SK-N-SH treated with all-trans-retinoic acid at 6 μM for 48 hours (cell line): ENCODE measurements around the gene PRR23E.

Source experiments
- ATAC-seq: fragments of 200-7000 bp; cut with Tn5 transposase; 3 replicates; pipeline ENCODE4 v1.9.1; 2020; ENCODE audit warnings: mild to moderate bottlenecking, moderate library complexity
- ARNTL ChIP-seq: fragments of 450-650 bp; formaldehyde crosslinking; IDR thresholded peaks from 2 replicates; pipeline ENCODE4 v1.5.0; 2020; ENCODE audit warnings: low read depth, mild to moderate bottlenecking, moderate library complexity, borderline replicate concordance
- BACH2 ChIP-seq: fragments of 250-450 bp; sonication (Bioruptor Pico); IDR thresholded peaks from 2 replicates; pipeline ENCODE4 v1.9.0; 2021; ENCODE audit warnings: mild to moderate bottlenecking, borderline replicate concordance
- CSDC2 ChIP-seq: fragments of 250-450 bp; sonication (Bioruptor Pico); IDR thresholded peaks from 2 replicates; pipeline ENCODE4 v1.5.0; 2020; ENCODE audit warnings: mild to moderate bottlenecking, moderate library complexity
- GLIS3 ChIP-seq: fragments of 250-450 bp; sonication (Bioruptor Pico); IDR thresholded peaks from 2 replicates; pipeline ENCODE4 v1.5.0; 2020; ENCODE audit warnings: mild to moderate bottlenecking, moderate library complexity
- ISL1 ChIP-seq: fragments of 250-450 bp; sonication (Bioruptor Pico); IDR thresholded peaks from 2 replicates; pipeline ENCODE4 v2.1.2; 2022; ENCODE audit warnings: mild to moderate bottlenecking, moderate library complexity
- OSR1 ChIP-seq: fragments of 250-450 bp; sonication (Bioruptor Pico); IDR thresholded peaks from 2 replicates; pipeline ENCODE4 v1.8.0; 2022; ENCODE audit warnings: moderate library complexity, mild to moderate bottlenecking, inconsistent platforms
- RARB ChIP-seq: fragments of 250-450 bp; sonication (Bioruptor Pico); IDR thresholded peaks from 2 replicates; pipeline ENCODE4 v1.8.0; 2021; ENCODE audit warnings: mild to moderate bottlenecking, moderate library complexity
- SNAI2 ChIP-seq: fragments of 250-450 bp; sonication (Bioruptor Pico); IDR thresholded peaks from 2 replicates; pipeline ENCODE4 v1.5.0; 2020; ENCODE audit warnings: mild to moderate bottlenecking, moderate library complexity
- TCF4 ChIP-seq: fragments of 250-450 bp; sonication (Bioruptor Pico); IDR thresholded peaks from 2 replicates; pipeline ENCODE4 v1.8.0; 2021; ENCODE audit warnings: mild to moderate bottlenecking, moderate library complexity, borderline replicate concordance
- TOX ChIP-seq: fragments of 250-450 bp; sonication (Bioruptor Pico); IDR thresholded peaks from 2 replicates; pipeline ENCODE4 v1.8.0; 2021; ENCODE audit warnings: mild to moderate bottlenecking, moderate library complexity, borderline replicate concordance
- ZC3H10 ChIP-seq: fragments of 250-450 bp; sonication (Bioruptor Pico); IDR thresholded peaks from 2 replicates; pipeline ENCODE4 v1.5.1; 2021; ENCODE audit warnings: mild to moderate bottlenecking, moderate library complexity
- ZFP3 ChIP-seq: fragments of 250-450 bp; sonication (Bioruptor Pico); IDR thresholded peaks from 2 replicates; pipeline ENCODE4 v1.5.0; 2020; ENCODE audit warnings: mild to moderate bottlenecking, moderate library complexity
- ZFP30 ChIP-seq: fragments of 450-650 bp; formaldehyde crosslinking; IDR thresholded peaks from 2 replicates; pipeline ENCODE4 v1.5.0; 2022; ENCODE audit warnings: mild to moderate bottlenecking, moderate library complexity
- ZNF565 ChIP-seq: fragments of 450-650 bp; formaldehyde crosslinking; conservative IDR thresholded peaks from 2 replicates; pipeline ENCODE4 v1.5.0; 2020; ENCODE audit warnings: low read depth, mild to moderate bottlenecking, moderate library complexity
- ZNF70 ChIP-seq: fragments of 450-650 bp; formaldehyde crosslinking; IDR thresholded peaks from 2 replicates; pipeline ENCODE4 v1.5.0; 2020; ENCODE audit warnings: mild to moderate bottlenecking, moderate library complexity
- ZNF8 ChIP-seq: fragments of 450-650 bp; formaldehyde crosslinking; IDR thresholded peaks from 2 replicates; pipeline ENCODE4 v1.5.0; 2020; ENCODE audit warnings: mild to moderate bottlenecking, moderate library complexity
- TF ChIP-seq, protein P1 (sequence below): fragments of 250-450 bp; sonication (Bioruptor Pico); IDR thresholded peaks from 2 replicates; pipeline ENCODE4 v1.5.1; 2020; ENCODE audit warnings: low read depth, mild to moderate bottlenecking, moderate library complexity
- TF ChIP-seq, protein P2 (sequence below): fragments of 250-450 bp; sonication (Bioruptor Pico); IDR thresholded peaks from 2 replicates; pipeline ENCODE4 v1.8.0; 2020; ENCODE audit warnings: mild to moderate bottlenecking, moderate library complexity, borderline replicate concordance
- TF ChIP-seq, protein P3 (sequence below): fragments of 250-450 bp; sonication (Bioruptor Pico); IDR thresholded peaks from 2 replicates; pipeline ENCODE4 v1.5.0; 2020; ENCODE audit warnings: mild to moderate bottlenecking, moderate library complexity
- TF ChIP-seq, protein P4 (sequence below): fragments of 250-450 bp; sonication (Bioruptor Pico); IDR thresholded peaks from 2 replicates; pipeline ENCODE4 v1.8.0; 2021; ENCODE audit warnings: low read depth, mild to moderate bottlenecking, moderate library complexity, borderline replicate concordance
- TF ChIP-seq, protein P5 (sequence below): fragments of 250-450 bp; sonication (Bioruptor Pico); IDR thresholded peaks from 2 replicates; pipeline ENCODE4 v1.5.1; 2021; ENCODE audit warnings: mild to moderate bottlenecking, moderate library complexity

PRR23E gene

DNA sequence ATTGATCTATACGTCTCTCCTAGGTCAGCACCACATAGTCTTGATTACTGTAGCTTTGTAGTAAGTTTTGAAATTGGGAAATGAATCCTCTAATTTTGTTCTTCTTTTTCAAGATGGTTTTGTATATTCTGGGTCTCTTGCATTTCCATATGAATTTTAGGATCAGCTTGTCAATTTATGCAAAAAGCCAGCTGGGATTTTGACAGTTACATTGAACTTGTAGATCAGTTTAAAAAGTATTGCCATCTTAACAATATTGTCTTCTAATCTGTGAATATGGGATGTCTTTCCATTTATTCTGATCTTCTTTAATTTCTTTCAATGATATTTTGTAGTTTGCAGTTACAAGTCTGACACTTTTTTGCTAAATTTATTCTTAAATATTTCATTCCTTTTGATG lies 5.6 kb upstream of the PRR23E start:
- TF ChIP-seq, protein P1, sequence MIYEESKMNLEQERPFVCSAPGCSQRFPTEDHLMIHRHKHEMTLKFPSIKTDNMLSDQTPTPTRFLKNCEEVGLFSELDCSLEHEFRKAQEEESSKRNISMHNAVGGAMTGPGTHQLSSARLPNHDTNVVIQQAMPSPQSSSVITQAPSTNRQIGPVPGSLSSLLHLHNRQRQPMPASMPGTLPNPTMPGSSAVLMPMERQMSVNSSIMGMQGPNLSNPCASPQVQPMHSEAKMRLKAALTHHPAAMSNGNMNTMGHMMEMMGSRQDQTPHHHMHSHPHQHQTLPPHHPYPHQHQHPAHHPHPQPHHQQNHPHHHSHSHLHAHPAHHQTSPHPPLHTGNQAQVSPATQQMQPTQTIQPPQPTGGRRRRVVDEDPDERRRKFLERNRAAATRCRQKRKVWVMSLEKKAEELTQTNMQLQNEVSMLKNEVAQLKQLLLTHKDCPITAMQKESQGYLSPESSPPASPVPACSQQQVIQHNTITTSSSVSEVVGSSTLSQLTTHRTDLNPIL (CRISPR knock-in tag): no peak
- TF ChIP-seq, all 23 proteins: peak for 0
- ATAC-seq: no peak

DNA sequence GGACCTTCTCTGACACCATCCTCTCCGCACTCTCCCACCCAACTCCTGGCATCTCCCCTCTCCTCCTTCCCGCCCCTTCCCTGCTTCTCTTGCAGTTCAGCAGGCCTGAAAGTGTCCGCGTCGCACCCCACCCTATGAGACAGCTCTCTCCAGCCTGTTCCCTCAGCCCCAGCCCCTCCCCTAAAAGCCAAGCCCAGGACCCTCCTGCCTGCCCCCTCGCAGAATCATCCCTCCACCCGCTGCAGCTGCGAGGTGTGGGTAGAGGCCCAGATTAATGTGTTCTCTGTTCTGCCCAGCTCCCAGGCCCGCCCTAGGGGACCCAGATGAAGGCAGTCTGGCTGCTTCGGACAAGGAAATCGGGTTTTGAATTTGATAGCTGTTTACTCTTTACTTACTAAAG lies 410 bp downstream of the PRR23E start:
- no peak for ATAC-seq
- TF ChIP-seq, protein P2, sequence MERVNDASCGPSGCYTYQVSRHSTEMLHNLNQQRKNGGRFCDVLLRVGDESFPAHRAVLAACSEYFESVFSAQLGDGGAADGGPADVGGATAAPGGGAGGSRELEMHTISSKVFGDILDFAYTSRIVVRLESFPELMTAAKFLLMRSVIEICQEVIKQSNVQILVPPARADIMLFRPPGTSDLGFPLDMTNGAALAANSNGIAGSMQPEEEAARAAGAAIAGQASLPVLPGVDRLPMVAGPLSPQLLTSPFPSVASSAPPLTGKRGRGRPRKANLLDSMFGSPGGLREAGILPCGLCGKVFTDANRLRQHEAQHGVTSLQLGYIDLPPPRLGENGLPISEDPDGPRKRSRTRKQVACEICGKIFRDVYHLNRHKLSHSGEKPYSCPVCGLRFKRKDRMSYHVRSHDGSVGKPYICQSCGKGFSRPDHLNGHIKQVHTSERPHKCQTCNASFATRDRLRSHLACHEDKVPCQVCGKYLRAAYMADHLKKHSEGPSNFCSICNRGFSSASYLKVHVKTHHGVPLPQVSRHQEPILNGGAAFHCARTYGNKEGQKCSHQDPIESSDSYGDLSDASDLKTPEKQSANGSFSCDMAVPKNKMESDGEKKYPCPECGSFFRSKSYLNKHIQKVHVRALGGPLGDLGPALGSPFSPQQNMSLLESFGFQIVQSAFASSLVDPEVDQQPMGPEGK (CRISPR knock-in tag): no peak
- TF ChIP-seq, protein P1 (CRISPR knock-in tag): no peak
- TF ChIP-seq TCF4 (CRISPR knock-in tag) (no peak), ARNTL (CRISPR knock-in tag) (no peak), ZFP30 (CRISPR knock-in tag) (no peak)

DNA sequence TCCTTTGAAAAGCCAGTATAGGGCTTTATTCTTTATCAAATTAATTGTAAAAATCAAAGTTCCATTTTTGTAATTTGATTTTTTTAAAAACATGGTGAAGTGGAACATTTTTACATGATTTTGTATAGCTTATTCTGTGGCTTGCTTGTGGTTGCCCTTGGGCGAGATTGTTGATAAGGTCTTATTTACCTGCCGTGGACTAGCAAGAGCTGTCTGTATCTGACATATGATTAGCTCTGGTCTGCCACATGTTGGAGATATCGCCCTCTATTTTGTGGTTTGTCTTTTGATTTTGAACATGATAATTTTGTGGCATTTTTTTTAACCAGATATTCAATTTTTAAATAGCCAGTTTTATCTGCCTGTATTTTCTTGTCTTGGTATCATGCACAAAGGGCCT lies 844 bp downstream of the PRR23E start:
- no peak for TF ChIP-seq RARB
- TF ChIP-seq SNAI2: no peak
- TF ChIP-seq, protein P3, sequence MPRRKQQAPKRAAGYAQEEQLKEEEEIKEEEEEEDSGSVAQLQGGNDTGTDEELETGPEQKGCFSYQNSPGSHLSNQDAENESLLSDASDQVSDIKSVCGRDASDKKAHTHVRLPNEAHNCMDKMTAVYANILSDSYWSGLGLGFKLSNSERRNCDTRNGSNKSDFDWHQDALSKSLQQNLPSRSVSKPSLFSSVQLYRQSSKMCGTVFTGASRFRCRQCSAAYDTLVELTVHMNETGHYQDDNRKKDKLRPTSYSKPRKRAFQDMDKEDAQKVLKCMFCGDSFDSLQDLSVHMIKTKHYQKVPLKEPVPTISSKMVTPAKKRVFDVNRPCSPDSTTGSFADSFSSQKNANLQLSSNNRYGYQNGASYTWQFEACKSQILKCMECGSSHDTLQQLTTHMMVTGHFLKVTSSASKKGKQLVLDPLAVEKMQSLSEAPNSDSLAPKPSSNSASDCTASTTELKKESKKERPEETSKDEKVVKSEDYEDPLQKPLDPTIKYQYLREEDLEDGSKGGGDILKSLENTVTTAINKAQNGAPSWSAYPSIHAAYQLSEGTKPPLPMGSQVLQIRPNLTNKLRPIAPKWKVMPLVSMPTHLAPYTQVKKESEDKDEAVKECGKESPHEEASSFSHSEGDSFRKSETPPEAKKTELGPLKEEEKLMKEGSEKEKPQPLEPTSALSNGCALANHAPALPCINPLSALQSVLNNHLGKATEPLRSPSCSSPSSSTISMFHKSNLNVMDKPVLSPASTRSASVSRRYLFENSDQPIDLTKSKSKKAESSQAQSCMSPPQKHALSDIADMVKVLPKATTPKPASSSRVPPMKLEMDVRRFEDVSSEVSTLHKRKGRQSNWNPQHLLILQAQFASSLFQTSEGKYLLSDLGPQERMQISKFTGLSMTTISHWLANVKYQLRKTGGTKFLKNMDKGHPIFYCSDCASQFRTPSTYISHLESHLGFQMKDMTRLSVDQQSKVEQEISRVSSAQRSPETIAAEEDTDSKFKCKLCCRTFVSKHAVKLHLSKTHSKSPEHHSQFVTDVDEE (CRISPR knock-in tag): no peak
- no peak for TF ChIP-seq TOX (CRISPR knock-in tag)
- no peak for TF ChIP-seq OSR1 (CRISPR knock-in tag)
- TF ChIP-seq ZNF70 (CRISPR knock-in tag): no peak
- TF ChIP-seq ZNF8: no peak
- no peak for TF ChIP-seq ZC3H10 (CRISPR knock-in tag)
- no peak for TF ChIP-seq ZFP3 (CRISPR knock-in tag)
- TF ChIP-seq ISL1 (CRISPR knock-in tag): no peak
- TF ChIP-seq CSDC2 (CRISPR knock-in tag): no peak
- TF ChIP-seq ZNF565 (CRISPR knock-in tag): no peak
- no peak for ATAC-seq

DNA sequence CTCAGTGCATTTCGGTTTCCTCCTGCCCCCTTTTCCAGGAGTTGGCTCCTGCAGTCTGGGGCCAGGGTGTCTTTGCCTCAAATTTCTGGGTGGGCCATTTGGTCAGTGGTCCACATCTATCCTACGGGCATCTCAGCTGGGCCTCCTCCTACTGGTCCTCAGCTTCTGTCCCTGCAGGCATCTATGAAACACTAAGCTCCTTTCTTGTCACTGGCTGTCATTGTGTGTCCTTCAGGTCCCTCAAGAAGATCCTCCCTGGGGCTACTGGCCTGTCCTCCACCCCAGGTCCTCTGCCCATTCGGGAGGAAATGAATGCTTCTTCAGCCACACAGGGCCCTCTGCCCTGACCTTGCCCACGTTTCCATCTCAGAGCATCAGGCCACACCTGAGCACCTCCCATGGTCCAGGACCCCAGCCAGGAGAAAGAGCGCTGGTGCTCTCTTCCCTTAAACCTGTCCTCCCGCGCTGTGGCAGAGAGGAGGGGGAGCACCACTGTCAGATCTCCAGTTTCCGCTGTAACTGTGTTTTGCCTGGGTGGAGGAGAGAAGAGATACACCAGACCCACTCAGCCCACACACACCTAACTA lies 1.8 kb downstream of the PRR23E start:
- no peak for ATAC-seq
- TF ChIP-seq GLIS3 (CRISPR knock-in tag): no peak
- TF ChIP-seq, protein P2 (CRISPR knock-in tag): no peak
- TF ChIP-seq ZNF8: no peak
- TF ChIP-seq CSDC2 (CRISPR knock-in tag): no peak
- TF ChIP-seq, protein P4, sequence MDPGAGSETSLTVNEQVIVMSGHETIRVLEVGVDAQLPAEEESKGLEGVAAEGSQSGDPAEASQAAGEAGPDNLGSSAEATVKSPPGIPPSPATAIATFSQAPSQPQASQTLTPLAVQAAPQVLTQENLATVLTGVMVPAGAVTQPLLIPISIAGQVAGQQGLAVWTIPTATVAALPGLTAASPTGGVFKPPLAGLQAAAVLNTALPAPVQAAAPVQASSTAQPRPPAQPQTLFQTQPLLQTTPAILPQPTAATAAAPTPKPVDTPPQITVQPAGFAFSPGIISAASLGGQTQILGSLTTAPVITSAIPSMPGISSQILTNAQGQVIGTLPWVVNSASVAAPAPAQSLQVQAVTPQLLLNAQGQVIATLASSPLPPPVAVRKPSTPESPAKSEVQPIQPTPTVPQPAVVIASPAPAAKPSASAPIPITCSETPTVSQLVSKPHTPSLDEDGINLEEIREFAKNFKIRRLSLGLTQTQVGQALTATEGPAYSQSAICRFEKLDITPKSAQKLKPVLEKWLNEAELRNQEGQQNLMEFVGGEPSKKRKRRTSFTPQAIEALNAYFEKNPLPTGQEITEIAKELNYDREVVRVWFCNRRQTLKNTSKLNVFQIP (CRISPR knock-in tag): no peak
- no peak for TF ChIP-seq ISL1 (CRISPR knock-in tag)
- TF ChIP-seq, protein P3 (CRISPR knock-in tag): no peak
- TF ChIP-seq TOX (CRISPR knock-in tag): no peak
- TF ChIP-seq BACH2: no peak
- TF ChIP-seq, protein P5, sequence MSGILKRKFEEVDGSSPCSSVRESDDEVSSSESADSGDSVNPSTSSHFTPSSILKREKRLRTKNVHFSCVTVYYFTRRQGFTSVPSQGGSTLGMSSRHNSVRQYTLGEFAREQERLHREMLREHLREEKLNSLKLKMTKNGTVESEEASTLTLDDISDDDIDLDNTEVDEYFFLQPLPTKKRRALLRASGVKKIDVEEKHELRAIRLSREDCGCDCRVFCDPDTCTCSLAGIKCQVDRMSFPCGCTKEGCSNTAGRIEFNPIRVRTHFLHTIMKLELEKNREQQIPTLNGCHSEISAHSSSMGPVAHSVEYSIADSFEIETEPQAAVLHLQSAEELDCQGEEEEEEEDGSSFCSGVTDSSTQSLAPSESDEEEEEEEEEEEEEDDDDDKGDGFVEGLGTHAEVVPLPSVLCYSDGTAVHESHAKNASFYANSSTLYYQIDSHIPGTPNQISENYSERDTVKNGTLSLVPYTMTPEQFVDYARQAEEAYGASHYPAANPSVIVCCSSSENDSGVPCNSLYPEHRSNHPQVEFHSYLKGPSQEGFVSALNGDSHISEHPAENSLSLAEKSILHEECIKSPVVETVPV (CRISPR knock-in tag): no peak
